ENCODE results near the gene SLC13A4.
"Not testable (repeated sequence)": the region's sequence is repeated elsewhere in the genome, so short reads cannot be mapped to it uniquely, and the experiment has no call there.

The SLC13A4 gene

DNA sequence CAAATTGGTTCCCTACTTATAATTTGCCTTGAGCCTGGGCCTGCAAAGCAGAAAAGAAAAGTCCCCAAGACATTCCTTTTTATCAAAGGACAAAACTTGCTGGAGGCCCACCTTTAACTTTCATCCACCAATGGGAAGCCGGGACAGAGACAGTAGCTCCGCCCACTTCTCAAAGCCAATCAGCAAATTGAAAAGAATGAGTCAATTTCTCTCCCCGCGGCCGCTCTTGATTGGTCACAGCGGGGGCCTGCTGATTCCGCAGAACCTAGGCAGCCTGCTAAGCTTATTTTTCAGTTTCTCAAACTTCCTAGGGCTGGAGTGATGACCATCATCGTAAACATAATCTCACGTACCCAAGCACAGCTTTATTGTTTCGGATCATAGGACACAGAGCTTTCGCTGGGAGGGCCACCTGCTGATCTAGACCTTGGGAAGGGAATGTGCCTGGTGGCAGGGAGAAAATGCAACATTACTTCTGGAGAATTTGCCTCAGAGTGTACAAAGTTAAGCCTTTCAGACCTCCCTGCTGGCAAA lies at the start of gene SLC13A4:
SLC13A4 (minus strand) TSS at position 51 of the 534 bp plus-strand sequence. CDS start 690 bp downstream, outside the sequence.
- H3K27me3 ChIP-seq (ENCODE audit: low read depth, low read length): peaks cover 9% of the 10 kb centered on the region
- H3K36me3 ChIP-seq (replicated peaks; ENCODE audit: low read depth, low read length): no peaks in the 10 kb centered on the region
- no peak within 1 kb of the TSS for H3K4me2 ChIP-seq (ENCODE audit: low read length)
- TF ChIP-seq, protein P1, sequence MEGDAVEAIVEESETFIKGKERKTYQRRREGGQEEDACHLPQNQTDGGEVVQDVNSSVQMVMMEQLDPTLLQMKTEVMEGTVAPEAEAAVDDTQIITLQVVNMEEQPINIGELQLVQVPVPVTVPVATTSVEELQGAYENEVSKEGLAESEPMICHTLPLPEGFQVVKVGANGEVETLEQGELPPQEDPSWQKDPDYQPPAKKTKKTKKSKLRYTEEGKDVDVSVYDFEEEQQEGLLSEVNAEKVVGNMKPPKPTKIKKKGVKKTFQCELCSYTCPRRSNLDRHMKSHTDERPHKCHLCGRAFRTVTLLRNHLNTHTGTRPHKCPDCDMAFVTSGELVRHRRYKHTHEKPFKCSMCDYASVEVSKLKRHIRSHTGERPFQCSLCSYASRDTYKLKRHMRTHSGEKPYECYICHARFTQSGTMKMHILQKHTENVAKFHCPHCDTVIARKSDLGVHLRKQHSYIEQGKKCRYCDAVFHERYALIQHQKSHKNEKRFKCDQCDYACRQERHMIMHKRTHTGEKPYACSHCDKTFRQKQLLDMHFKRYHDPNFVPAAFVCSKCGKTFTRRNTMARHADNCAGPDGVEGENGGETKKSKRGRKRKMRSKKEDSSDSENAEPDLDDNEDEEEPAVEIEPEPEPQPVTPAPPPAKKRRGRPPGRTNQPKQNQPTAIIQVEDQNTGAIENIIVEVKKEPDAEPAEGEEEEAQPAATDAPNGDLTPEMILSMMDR (IDR thresholded peaks at IDR 0.05; ENCODE audit: low read depth, low read length): no peak
- TF ChIP-seq EZH2phosphoT487 (IDR thresholded peaks at IDR 0.05; ENCODE audit: low read depth): no peak
- no peaks in the 10 kb centered on the region for H4K20me1 ChIP-seq (ENCODE audit: insufficient read depth, low read length)
- no peaks in the 10 kb centered on the region for H3K4me1 ChIP-seq (ENCODE audit: low read length)
- no peak within 1 kb of the TSS for H3K27ac ChIP-seq (ENCODE audit: low read length)
- no peak within 1 kb of the TSS for H3K4me3 ChIP-seq (ENCODE audit: low read length)
- H2AFZ ChIP-seq (ENCODE audit: low read depth, low read length): no peak within 1 kb of the TSS
- H3K9ac ChIP-seq (ENCODE audit: low read length): no peak within 1 kb of the TSS
- H3K9me3 ChIP-seq (ENCODE audit: insufficient read depth, low read length): no peaks in the 10 kb centered on the region
- no peaks in the 10 kb centered on the region for H3K79me2 ChIP-seq (ENCODE audit: low read length)

GRCh38 chr7:135775915-135776314 lies 47.9 kb upstream of the SLC13A4 start:
- peaks cover 23% of the 10 kb centered on the region for H3K27me3 ChIP-seq (ENCODE audit: low read depth, low read length)
- not testable (repeated sequence) for H2AFZ ChIP-seq (ENCODE audit: low read depth, low read length); H3K4me1 ChIP-seq (ENCODE audit: low read length); H4K20me1 ChIP-seq (ENCODE audit: insufficient read depth, low read length); H3K4me2 ChIP-seq (ENCODE audit: low read length); H3K9me3 ChIP-seq (ENCODE audit: insufficient read depth, low read length); H3K79me2 ChIP-seq (ENCODE audit: low read length); H3K27ac ChIP-seq (ENCODE audit: low read length); H3K4me3 ChIP-seq (ENCODE audit: low read length); H3K9ac ChIP-seq (ENCODE audit: low read length); H3K36me3 ChIP-seq (replicated peaks; ENCODE audit: low read depth, low read length)

DNA sequence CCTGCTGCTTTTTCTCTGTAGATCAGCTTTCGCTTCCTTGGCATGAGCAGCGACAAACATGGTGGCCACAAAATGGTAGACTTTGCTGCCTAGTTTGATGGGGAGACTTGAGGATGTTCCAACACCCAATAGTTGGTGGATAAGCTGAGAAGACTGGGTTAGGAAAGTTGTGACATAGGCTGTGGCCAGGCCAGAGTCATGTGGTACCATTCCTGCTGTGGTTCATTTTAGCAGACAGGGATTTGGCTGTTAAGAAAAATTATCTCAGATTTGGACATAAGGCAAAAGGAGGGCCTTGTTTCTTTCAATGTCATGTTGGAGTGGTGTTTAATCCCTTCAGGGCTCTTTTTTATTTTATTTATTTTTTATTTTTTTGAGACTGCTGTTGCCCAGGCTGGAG lies 47.2 kb upstream of the SLC13A4 start:
- Histone ChIP-seq H3K27me3 (ENCODE audit: low read depth, low read length) (peaks cover 19% of the 10 kb centered on the region), H3K9ac (ENCODE audit: low read length) (no peak overlapping the region), H3K27ac (ENCODE audit: low read length) (no peak overlapping the region), H3K4me3 (ENCODE audit: low read length) (no peak overlapping the region), H2AFZ (ENCODE audit: low read depth, low read length) (no peak overlapping the region), H3K36me3 (replicated peaks; ENCODE audit: low read depth, low read length) (no peaks in the 10 kb centered on the region), H3K9me3 (ENCODE audit: insufficient read depth, low read length) (no peaks in the 10 kb centered on the region), H3K79me2 (ENCODE audit: low read length) (no peaks in the 10 kb centered on the region), H3K4me2 (ENCODE audit: low read length) (no peak overlapping the region), H3K4me1 (ENCODE audit: low read length) (no peaks in the 10 kb centered on the region), H4K20me1 (ENCODE audit: insufficient read depth, low read length) (no peaks in the 10 kb centered on the region)
- no peak for TF ChIP-seq EZH2phosphoT487 (IDR thresholded peaks at IDR 0.05; ENCODE audit: low read depth)
- TF ChIP-seq, protein P1 (IDR thresholded peaks at IDR 0.05; ENCODE audit: low read depth, low read length): no peak

GRCh38 chr7:135774284-135774683 lies 46.3 kb upstream of the SLC13A4 start:
- no peaks in the 10 kb centered on the region for H3K79me2 ChIP-seq (ENCODE audit: low read length)
- H2AFZ ChIP-seq (ENCODE audit: low read depth, low read length): no peak overlapping the region
- H3K36me3 ChIP-seq (replicated peaks; ENCODE audit: low read depth, low read length): no peaks in the 10 kb centered on the region
- no peaks in the 10 kb centered on the region for H3K4me1 ChIP-seq (ENCODE audit: low read length)
- H3K4me3 ChIP-seq (ENCODE audit: low read length): no peak overlapping the region
- H3K9ac ChIP-seq (ENCODE audit: low read length): no peak overlapping the region
- no peaks in the 10 kb centered on the region for H3K9me3 ChIP-seq (ENCODE audit: insufficient read depth, low read length)
- no peak for TF ChIP-seq EZH2phosphoT487 (IDR thresholded peaks at IDR 0.05; ENCODE audit: low read depth)
- TF ChIP-seq, protein P1 (IDR thresholded peaks at IDR 0.05; ENCODE audit: low read depth, low read length): no peak
- no peak overlapping the region for H3K27ac ChIP-seq (ENCODE audit: low read length)
- H3K27me3 ChIP-seq (ENCODE audit: low read depth, low read length): peaks cover 18% of the 10 kb centered on the region
- no peak overlapping the region for H3K4me2 ChIP-seq (ENCODE audit: low read length)
- H4K20me1 ChIP-seq (ENCODE audit: insufficient read depth, low read length): no peaks in the 10 kb centered on the region

Measured in OCI-LY3 (cell line).